Measurements from ENCODE around the gene TBC1D24.
A peak's percentile ranks its signal among the peaks of the same experiment; 100 is the strongest.

TBC1D24 gene

DNA sequence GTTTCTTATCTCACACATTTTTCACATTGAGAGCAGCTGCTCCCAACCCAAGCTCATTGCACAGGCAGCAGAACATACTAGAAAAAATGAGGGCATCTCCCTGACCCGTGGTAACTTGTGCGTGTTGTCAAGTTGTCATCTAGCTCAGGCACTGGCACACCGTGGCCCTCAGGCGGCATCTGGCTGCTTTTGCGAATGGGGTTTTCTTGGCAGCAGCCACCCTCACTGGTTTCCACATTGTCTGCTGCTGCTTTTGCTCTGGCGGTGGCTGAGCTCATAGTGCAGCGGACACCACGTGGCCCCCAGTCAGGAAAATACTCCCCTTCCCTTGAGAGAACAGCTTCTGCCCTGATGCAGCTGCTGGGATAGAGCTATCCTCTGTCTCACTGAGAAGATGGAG lies 24.4 kb upstream of the TBC1D24 start:
- DNase-seq (ENCODE audit: low read depth in 2 of 3, low spot score in 2 of 3), result no peak

- no peak for DNase-seq (ENCODE audit: low read depth in 2 of 3, low spot score in 2 of 3)
Observed at GRCh38 chr16:2450975-2451381, 23.9 kb upstream of the TBC1D24 start.

DNA sequence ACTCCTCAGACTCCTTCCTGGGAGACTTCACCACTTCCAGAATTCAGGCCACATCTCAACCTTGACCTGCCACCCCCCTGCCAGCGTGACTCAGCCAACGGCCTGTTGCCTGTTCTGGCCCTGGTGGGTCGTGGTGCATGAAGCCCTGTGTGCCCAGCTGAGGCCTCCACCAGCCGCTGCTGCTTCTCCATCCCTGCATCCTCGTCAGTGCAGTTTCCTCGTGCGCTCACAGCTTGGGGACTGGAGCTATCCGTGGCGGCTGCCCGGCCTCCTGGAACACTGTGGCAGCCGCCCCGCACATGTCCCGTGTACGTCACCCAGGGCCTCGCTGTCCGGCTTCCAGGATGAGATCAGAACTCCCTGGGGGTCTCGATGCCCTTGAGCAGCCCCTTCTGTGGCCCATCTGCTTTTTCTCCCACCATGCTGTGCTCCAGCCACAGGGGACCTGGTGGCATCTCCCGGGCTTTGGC lies 23.0 kb upstream of the TBC1D24 start:
- no peak for DNase-seq (ENCODE audit: low read depth in 2 of 3, low spot score in 2 of 3)

DNA sequence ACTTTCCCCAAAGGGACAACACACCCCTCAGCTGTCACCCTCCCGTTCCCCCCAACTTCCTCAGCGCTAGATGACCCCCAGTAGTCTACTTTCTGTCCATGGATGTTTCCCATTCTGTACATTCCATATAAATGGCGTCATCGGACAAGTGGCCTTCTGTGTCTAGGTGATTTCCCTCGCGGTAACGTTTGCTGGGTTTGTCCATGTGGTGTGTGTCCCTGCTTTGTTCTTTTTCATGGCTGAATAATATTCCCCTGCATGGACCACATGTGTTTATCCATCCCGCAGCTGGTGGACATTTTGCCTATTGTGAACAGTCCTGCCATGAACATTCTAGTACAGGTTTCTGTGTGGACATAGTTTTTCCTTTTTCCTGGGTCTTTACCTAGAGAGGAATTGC lies 22.3 kb upstream of the TBC1D24 start:
- DNase-seq (ENCODE audit: low read depth in 2 of 3, low spot score in 2 of 3), result no peak

- no peak for DNase-seq (ENCODE audit: low read depth in 2 of 3, low spot score in 2 of 3)
Observed at GRCh38 chr16:2455081-2455845, 19.7 kb upstream of the TBC1D24 start.

GRCh38 chr16:2456551-2457153 lies 18.3 kb upstream of the TBC1D24 start:
- no peak for DNase-seq (ENCODE audit: low read depth in 2 of 3, low spot score in 2 of 3)

DNA sequence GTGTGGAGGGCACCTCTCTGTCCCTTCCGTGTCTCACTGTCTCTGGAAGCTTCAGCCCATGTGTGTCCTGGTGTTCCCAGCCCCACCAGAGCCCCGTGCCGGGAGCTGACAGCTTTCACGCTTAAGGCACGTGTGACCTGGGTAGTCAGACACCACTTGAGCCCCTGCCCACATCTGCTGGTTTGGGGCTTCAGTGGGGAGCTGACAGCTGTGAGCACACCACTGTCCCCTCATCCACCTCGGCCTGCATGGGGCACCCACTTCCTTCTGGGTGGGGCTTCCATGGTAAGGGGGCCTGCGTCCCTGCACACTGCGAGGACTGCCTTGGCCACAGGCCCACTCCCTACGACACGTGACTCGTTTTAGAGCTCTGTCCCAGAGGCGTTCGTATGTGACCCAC lies 17.7 kb upstream of the TBC1D24 start:
- DNase-seq (ENCODE audit: low read depth in 2 of 3, low spot score in 2 of 3), result no peak

DNA sequence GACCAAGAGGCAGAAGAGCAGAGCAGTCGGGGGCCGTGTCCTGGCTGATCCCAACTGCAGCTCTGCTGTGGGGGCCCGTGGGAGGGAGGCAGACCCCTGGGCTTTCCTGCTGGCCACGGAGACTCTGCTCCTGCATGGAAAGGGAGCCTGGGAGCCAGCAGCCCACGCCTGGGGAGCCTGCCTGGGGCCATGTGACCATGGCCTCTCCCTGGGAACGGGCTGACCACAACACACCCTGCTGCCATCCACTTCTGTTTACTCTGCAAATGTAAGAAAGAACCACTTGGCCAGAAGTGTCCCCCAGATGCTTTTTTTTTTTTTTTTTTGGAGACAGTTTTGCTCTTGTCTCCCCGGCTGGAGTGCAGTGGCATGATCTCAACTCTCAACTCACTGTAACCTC lies 17.0 kb upstream of the TBC1D24 start:
- no peak for DNase-seq (ENCODE audit: low read depth in 2 of 3, low spot score in 2 of 3)

- DNase-seq (ENCODE audit: low read depth in 2 of 3, low spot score in 2 of 3), result no peak
Observed at GRCh38 chr16:2458887-2459646, 15.9 kb upstream of the TBC1D24 start.

DNA sequence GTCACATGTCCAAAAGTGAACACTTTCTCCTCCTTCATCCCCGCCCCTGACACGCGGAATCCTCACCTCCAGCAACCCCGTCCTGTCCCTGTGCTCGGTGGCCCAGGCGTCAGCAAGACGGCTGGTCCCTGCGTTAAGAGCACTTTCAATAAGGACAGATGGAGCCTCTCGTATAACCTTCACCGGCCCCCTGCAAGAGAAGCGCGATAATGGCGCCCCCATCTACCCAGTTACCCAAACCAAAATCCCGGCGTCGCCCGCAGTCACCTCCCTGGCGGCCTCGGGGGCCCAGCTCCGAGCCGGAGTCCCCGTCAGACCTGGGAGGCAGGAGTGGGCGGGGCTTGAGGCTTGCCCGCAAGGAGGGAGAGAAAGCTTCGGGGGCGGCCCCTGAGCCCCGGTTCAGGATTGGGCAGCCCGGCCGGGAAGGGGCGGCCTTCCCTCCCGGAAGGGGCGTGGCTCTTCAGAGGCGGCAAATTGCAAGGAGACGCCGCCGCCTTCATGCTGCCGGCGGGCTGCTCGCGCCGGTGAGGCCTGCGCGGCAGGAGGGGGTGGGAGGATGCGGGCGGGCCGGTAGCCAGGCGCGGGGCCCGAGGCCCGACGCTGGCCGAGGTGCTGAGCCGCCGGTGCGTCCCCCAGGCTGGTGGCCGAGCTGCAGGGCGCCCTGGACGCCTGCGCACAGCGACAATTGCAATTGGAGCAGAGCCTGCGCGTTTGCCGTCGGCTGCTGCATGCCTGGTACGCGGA lies 15.1 kb upstream of the TBC1D24 start, which contains the start of gene TEDC2:
Gene TEDC2 (plus strand): TSS at position 463 of the 744 bp plus-strand sequence. CDS start 36 bp downstream, at position 499.
- peak; percentile 91 to 93 (median 93) for DNase-seq (ENCODE audit: low read depth in 2 of 3, low spot score in 2 of 3)

DNA sequence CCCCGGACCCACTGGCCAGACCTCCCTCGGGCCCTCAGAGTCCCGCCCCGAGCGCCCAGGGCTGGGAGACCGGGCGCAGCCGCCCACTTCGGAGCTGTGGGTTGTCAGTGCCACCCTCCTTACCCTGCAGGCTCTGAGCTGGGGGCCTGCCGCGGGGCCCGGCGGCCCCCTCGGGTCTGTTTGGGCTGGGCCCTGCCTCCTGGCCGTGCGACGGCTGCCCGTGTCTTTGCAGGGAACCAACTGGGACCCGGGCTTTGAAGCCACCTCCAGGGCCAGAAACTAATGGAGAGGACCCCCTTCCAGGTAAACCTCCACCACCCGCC lies 14.6 kb upstream of the TBC1D24 start:
- DNase-seq (ENCODE audit: low read depth in 2 of 3, low spot score in 2 of 3), result no peak

DNA sequence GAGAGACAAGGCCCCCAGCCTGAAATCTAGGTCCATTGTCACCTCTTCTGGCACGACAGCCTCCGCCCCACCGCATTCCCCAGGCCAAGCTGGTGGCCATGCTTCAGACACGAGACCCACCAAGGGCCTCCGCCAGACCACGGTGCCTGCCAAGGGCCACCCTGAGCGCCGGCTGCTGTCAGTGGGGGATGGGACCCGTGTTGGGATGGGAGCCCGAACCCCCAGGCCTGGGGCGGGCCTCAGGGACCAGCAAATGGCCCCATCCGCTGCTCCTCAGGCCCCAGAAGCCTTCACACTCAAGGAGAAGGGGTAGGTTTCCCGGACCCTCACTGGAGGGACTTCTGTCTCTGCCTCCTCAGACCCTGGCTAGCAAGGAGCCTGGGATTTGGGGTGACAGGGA lies 14.0 kb upstream of the TBC1D24 start:
- DNase-seq (ENCODE audit: low read depth in 2 of 3, low spot score in 2 of 3), result no peak

DNA sequence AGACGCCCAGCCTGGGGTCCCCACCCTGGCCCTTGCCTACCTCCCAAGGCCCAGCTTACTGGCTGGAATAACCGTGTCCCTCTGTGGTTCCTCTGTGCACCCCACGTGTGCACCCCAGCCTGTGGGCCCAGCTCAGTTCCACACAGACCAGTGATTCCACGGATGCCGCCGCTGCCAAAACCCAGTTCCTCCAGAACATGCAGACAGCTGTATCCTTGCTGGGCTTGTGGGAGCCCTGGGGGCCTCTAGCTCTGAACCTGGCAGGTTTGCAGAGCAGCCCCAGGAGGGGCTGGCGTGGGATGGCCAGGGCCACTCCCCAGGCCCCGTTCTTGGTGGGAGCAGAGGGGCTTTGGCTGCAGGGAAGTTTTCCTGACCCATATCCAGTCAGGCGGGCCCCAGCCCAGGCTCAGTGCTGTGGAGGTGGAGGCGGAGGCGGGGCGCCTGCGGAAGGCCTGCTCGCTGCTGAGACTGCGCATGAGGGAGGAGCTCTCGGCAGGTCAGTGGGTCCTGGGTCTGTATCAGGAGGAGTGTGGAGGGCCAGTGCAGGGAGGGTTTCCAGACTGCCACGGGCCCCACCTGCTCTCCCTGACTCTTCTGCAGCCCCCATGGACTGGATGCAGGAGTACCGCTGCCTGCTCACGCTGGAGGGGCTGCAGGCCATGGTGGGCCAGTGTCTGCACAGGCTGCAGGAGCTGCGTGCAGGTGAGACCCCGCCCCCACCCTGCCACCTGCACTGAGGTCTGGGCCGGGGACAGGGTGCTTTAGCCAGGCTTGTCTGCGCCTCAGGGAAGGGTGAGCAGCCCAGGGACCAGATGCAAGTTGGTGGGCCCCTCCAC lies 12.7 kb upstream of the TBC1D24 start:
- DNase-seq (ENCODE audit: low read depth in 2 of 3, low spot score in 2 of 3), result no peak

GRCh38 chr16:2464333-2464732 lies 10.6 kb upstream of the TBC1D24 start:
- no peak for DNase-seq (ENCODE audit: low read depth in 2 of 3, low spot score in 2 of 3)

GRCh38 chr16:2465653-2466415 lies 9.1 kb upstream of the TBC1D24 start:
- no peak for DNase-seq (ENCODE audit: low read depth in 2 of 3, low spot score in 2 of 3)

GRCh38 chr16:2466667-2467527 lies 8.0 kb upstream of the TBC1D24 start:
- DNase-seq (ENCODE audit: low read depth in 2 of 3, low spot score in 2 of 3), result no peak

- DNase-seq (ENCODE audit: low read depth in 2 of 3, low spot score in 2 of 3), result no peak
Observed at GRCh38 chr16:2467528-2468232, 7.2 kb upstream of the TBC1D24 start.

DNA sequence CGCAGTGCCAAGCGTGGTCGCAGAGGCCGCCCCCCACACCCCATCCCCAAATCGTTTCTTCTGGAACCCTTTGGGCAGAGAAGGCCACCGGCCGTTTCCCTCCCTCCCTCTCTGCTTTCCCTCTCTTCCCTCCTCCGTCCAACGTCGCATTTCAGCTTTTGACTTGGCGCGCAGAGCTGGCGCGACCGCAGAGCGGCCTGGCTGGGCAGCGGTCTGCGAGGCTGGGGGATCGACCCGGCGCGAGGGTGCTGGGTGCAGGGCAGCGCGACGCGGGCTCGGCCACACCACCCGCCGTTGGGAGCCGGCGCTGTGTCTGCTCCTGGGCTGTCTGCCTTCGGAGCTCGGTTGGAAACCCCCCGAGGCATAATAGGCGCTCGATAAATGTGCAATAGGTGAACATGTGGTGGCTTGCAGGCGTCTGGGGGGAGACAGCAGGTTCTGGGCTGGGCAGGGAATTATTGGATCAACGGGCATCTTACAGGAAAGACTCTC lies 6.6 kb upstream of the TBC1D24 start:
- DNase-seq (ENCODE audit: low read depth in 2 of 3, low spot score in 2 of 3), result no peak

Measured in activated CD8-positive, alpha-beta memory T cell treated with anti-CD3 and anti-CD28 coated beads for 48 hours (primary cell).